Heart left ventricle (tissue), 13 donors: ENCODE measurements around the gene PIGP.

Experiments
- CTCF ChIP-seq, 12 donors: fragments of 200-600 bp; sonication (generic) in 4 of 12; IDR thresholded peaks; one replicate each; pipeline versions ENCODE4 v1.5.0 to v1.8.0; 2018 to 2022; ENCODE audit warnings: antibody characterized with exemption in 12 of 12, mild to moderate bottlenecking in 5 of 12
- POLR2A ChIP-seq, 2 donors: fragments of 450-650 bp; IDR thresholded peaks; one replicate each; pipeline ENCODE4 v1.6.1; 2017; ENCODE audit warnings: antibody characterized with exemption in 2 of 2, mild to moderate bottlenecking in 2 of 2, moderate library complexity in 2 of 2
- donor health status: ischemic (EF 13 %, LVEDD 7.1; RV severe dilation, severe dysfunction).
- donor health status: DM: no; HTN: yes; CAD: no.
- donor health status: DM: no; HTN: no; CAD: no.
- donor health status: ischemic (EF 25% LVEDD 6.9; RV normal size, moderate dysfunction).
- donor health status: ischemic (EF 25% LVEDD 5.7; RV mildly dilated, moderate dysfunction).
- donor health status: ischemic (EF 35%, LVEDD 5.7; RV mildly dilated, moderate dysfunction).
- donor health status: nonischemic (EF 11% LVEDD 7.7; RV severe dilation, severe dysfunction).
- donor health status: DM: yes; HTN: yes; CAD: no.
- donor health status: PGD.
- donor health status: ischemic (EF 29% LVEDD 5.4; RV normal size, mild dysfunction).
- donor health status: nonischemic (EF 23%, LVEDD 6.1; RV moderate dilation, normal function).

- TF ChIP-seq POLR2A (IDR thresholded peaks at IDR 0.05): no peak
- peak in 9 of 12 donors; percentile 16 to 43 (median 35) for TF ChIP-seq CTCF (IDR thresholded peaks at IDR 0.05)
Measured at GRCh38 chr21:37087188-37087587, 14.3 kb upstream of the PIGP start.
